ENCODE results near the gene SMARCD3.

DNA sequence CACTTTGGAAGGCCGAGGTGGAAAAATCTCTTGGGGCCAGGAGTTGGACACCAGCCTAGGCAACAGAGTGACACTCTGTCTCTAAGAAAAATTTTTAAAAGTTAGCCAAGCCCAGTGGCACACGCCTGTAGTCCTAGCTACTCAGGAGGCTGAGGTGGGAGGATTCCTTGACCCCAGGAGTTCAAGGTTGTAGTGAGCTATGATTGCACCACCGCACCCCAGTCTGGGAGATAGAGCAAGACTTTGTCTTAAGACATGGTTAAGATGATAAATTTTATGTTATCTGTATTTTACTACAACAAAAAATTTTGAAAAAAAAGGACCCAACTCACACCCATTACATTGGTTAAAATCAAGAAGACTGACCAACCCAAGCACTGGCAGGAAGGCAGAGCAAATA is 44.4 kb upstream of the SMARCD3 start:
- TF ChIP-seq, protein P1, sequence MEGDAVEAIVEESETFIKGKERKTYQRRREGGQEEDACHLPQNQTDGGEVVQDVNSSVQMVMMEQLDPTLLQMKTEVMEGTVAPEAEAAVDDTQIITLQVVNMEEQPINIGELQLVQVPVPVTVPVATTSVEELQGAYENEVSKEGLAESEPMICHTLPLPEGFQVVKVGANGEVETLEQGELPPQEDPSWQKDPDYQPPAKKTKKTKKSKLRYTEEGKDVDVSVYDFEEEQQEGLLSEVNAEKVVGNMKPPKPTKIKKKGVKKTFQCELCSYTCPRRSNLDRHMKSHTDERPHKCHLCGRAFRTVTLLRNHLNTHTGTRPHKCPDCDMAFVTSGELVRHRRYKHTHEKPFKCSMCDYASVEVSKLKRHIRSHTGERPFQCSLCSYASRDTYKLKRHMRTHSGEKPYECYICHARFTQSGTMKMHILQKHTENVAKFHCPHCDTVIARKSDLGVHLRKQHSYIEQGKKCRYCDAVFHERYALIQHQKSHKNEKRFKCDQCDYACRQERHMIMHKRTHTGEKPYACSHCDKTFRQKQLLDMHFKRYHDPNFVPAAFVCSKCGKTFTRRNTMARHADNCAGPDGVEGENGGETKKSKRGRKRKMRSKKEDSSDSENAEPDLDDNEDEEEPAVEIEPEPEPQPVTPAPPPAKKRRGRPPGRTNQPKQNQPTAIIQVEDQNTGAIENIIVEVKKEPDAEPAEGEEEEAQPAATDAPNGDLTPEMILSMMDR (IDR thresholded peaks at IDR 0.05; ENCODE audit: low read depth, low read length, missing input control): no peak
- TF ChIP-seq, protein P2, sequence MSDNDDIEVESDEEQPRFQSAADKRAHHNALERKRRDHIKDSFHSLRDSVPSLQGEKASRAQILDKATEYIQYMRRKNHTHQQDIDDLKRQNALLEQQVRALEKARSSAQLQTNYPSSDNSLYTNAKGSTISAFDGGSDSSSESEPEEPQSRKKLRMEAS (IDR thresholded peaks at IDR 0.05): no peak
- TF ChIP-seq RAD21 (IDR thresholded peaks at IDR 0.05) (no peak), JUND (IDR thresholded peaks at IDR 0.05) (no peak), GABPA (IDR thresholded peaks at IDR 0.05 in 1 of 2, conservative IDR thresholded peaks at IDR 0.05 in 1 of 2) (no peak)
- TF ChIP-seq, protein P3, sequence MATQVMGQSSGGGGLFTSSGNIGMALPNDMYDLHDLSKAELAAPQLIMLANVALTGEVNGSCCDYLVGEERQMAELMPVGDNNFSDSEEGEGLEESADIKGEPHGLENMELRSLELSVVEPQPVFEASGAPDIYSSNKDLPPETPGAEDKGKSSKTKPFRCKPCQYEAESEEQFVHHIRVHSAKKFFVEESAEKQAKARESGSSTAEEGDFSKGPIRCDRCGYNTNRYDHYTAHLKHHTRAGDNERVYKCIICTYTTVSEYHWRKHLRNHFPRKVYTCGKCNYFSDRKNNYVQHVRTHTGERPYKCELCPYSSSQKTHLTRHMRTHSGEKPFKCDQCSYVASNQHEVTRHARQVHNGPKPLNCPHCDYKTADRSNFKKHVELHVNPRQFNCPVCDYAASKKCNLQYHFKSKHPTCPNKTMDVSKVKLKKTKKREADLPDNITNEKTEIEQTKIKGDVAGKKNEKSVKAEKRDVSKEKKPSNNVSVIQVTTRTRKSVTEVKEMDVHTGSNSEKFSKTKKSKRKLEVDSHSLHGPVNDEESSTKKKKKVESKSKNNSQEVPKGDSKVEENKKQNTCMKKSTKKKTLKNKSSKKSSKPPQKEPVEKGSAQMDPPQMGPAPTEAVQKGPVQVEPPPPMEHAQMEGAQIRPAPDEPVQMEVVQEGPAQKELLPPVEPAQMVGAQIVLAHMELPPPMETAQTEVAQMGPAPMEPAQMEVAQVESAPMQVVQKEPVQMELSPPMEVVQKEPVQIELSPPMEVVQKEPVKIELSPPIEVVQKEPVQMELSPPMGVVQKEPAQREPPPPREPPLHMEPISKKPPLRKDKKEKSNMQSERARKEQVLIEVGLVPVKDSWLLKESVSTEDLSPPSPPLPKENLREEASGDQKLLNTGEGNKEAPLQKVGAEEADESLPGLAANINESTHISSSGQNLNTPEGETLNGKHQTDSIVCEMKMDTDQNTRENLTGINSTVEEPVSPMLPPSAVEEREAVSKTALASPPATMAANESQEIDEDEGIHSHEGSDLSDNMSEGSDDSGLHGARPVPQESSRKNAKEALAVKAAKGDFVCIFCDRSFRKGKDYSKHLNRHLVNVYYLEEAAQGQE (IDR thresholded peaks at IDR 0.05): no peak
